ENCODE data around the gene NTN4.

GRCh38 chr12:95614390-95614982, 176.1 kb downstream of the NTN4 start:
- TF ChIP-seq CTCF (conservative IDR thresholded peaks at IDR 0.05) (no peak), ZFX (IDR thresholded peaks at IDR 0.05) (no peak)
